Aorta (tissue), 5 donors: Measurements from ENCODE around the gene PLIN4. TPM values are rescaled to one million over a fixed set of nuclear protein-coding genes. Genes with fewer than 3 reads are reported as not detected.

Experiments
- ATAC-seq: fragments of 200-7000 bp; cut with Tn5 transposase; one replicate; pipeline ENCODE4 v1.9.1; 2022; ENCODE audit warnings: moderate library complexity; ENCODE audit not compliant: low FRiP score
- DNase-seq, 2 donors: peaks; one replicate each; pipeline ENCODE4 v3.0.0-alpha.2; 2020
- H3K27ac ChIP-seq, 2 donors: one replicate each; pipeline ENCODE4 v1.5.1; 2013; ENCODE audit warnings: low read length in 2 of 2, mild to moderate bottlenecking in 2 of 2, moderate library complexity in 2 of 2, control low read depth in 1 of 2, inconsistent platforms in 1 of 2, low read depth in 1 of 2
- H3K27me3 ChIP-seq, 2 donors: one replicate each; pipeline ENCODE4 v1.6.1; 2013; ENCODE audit warnings: control low read depth in 1 of 2, low read length in 1 of 2, mild to moderate bottlenecking in 1 of 2, moderate library complexity in 1 of 2; ENCODE audit not compliant: insufficient read depth in 2 of 2, control insufficient read depth in 1 of 2
- H3K36me3 ChIP-seq, 2 donors: one replicate each; pipeline ENCODE4 v1.6.1; 2013; ENCODE audit warnings: control low read depth in 1 of 2, low read length in 1 of 2, mild to moderate bottlenecking in 1 of 2; ENCODE audit not compliant: insufficient read depth in 2 of 2, control insufficient read depth in 1 of 2
- H3K4me1 ChIP-seq, 2 donors: one replicate each; pipeline ENCODE4 v1.6.1; 2013; ENCODE audit warnings: low read length in 2 of 2, control low read depth in 1 of 2, mild to moderate bottlenecking in 1 of 2, moderate library complexity in 1 of 2; ENCODE audit not compliant: insufficient read depth in 2 of 2, control insufficient read depth in 1 of 2
- H3K4me3 ChIP-seq, 2 donors: one replicate each; pipeline ENCODE4 v1.5.1; 2013; ENCODE audit warnings: low read length in 2 of 2, control low read depth in 1 of 2, mild to moderate bottlenecking in 1 of 2
- H3K9me3 ChIP-seq: one replicate; pipeline ENCODE4 v1.6.1; 2013; ENCODE audit warnings: mild to moderate bottlenecking, low read length; ENCODE audit not compliant: control insufficient read depth
- WGBS, 2 donors: extraction: QIAGEN DNeasy Blood & Tissue Kit; methylation state at CpG; one replicate each; pipeline ENCODE4 v1.1.7; 2013; 5-methylcytosine and 5-hydroxymethylcytosine counted together
- intact Hi-C, 2 donors: fragments of 100-400 bp; cut with DNase I; formaldehyde crosslinking; loops; one replicate each; pipeline versions ENCODE4 v1.14.2 to v1.15.0; 2022
- polyA plus RNA-seq, 2 donors: library from polyadenylated mRNA; stranded (reverse); fragments of 200-250 nt; gene quantifications; one replicate each; pipeline ENCODE4 v1.2.3, GENCODE V29; 2013
- total RNA-seq, 2 donors: library from RNA; stranded (reverse); fragmentation: NEBNext Ultra II Directional; extraction: Animal tissue kit (Norgen Biotek cat#: 25700); gene quantifications; one replicate each; pipeline ENCODE4 v1.2.1, GENCODE V29; 2021
- donor health status: healthy with polysubstance abuse.
- donor health status: Bipolar disorder and iron deficiency.
- donor health status: DM: no; HTN: no; CAD: no.
- donor health status: DM: no; HTN: no; CAD: no.
- donor health status: DM: yes; HTN: yes; CAD: no.

The PLIN4 gene
- total and polyA plus RNA-seq, 4 donors, result 0.61 to 7.4 (median 3.2) TPM

- Histone ChIP-seq H3K4me3 (no peak overlapping the region), H3K27me3 (no peaks in the 10 kb centered on the region), H3K36me3 (no peaks in the 10 kb centered on the region), H3K27ac (no peak overlapping the region), H3K9me3 (no peaks in the 10 kb centered on the region), H3K4me1 (no peaks in the 10 kb centered on the region)
- DNase-seq (no peak), ATAC-seq (no peak)
- 80 to 81% methylated on average over 33 of the region's 33 CpGs for WGBS, 2 donors
- intact Hi-C loops, result loop anchor here (5.0 kb wide), 1 partner anchor 80 kb away; the partner anchor contains the start of gene TNFAIP8L1 (in 2 of the 2)
Observed at GRCh38 chr19:4557144-4557970, 39.1 kb upstream of the PLIN4 start.

GRCh38 chr19:4556597-4557127, 38.4 kb upstream of the PLIN4 start:
- DNase-seq, result no peak
- H3K9me3 ChIP-seq, result no peaks in the 10 kb centered on the region
- WGBS, 2 donors, result 72 to 75% methylated on average over 20 to 25 of the region's 25 CpGs
- no peaks in the 10 kb centered on the region for H3K27me3 ChIP-seq
- intact Hi-C loops, result loop anchor here (5.0 kb wide), 1 partner anchor 81 kb away; the partner anchor contains the start of gene TNFAIP8L1 (in 2 of the 2)
- no peak for ATAC-seq
- H3K4me1 ChIP-seq, result no peaks in the 10 kb centered on the region
- H3K36me3 ChIP-seq, result no peaks in the 10 kb centered on the region
- no peak overlapping the region for H3K4me3 ChIP-seq
- H3K27ac ChIP-seq, result no peak overlapping the region

- Histone ChIP-seq H3K4me1 (no peaks in the 10 kb centered on the region), H3K36me3 (no peaks in the 10 kb centered on the region), H3K27ac (no peak overlapping the region), H3K4me3 (no peak overlapping the region), H3K9me3 (no peaks in the 10 kb centered on the region), H3K27me3 (no peaks in the 10 kb centered on the region)
- 68 to 71% methylated on average over 43 of the region's 43 CpGs for WGBS, 2 donors
- intact Hi-C loops, result loop anchor here (5.0 kb wide), 1 partner anchor 81 kb away; the partner anchor contains the start of gene TNFAIP8L1 (in 2 of the 2)
- ATAC-seq (no peak), DNase-seq (no peak)
Observed at GRCh38 chr19:4555657-4556561, 37.6 kb upstream of the PLIN4 start.

- Histone ChIP-seq H3K36me3 (no peaks in the 10 kb centered on the region), H3K4me1 (no peaks in the 10 kb centered on the region), H3K27me3 (no peaks in the 10 kb centered on the region), H3K4me3 (no peak overlapping the region), H3K27ac (no peak overlapping the region), H3K9me3 (no peaks in the 10 kb centered on the region)
- 72 to 73% methylated on average over 7 of the region's 7 CpGs for WGBS, 2 donors
- ATAC-seq (no peak), DNase-seq (no peak)
- intact Hi-C loops, result loop anchor here (5.0 kb wide), 1 partner anchor 83 kb away; the partner anchor contains the start of gene TNFAIP8L1 (in 2 of the 2)
Observed at GRCh38 chr19:4554717-4555116, 36.4 kb upstream of the PLIN4 start.

- Histone ChIP-seq H3K27me3 (no peaks in the 10 kb centered on the region), H3K27ac (no peak overlapping the region), H3K36me3 (no peaks in the 10 kb centered on the region), H3K4me1 (no peaks in the 10 kb centered on the region), H3K9me3 (no peaks in the 10 kb centered on the region), H3K4me3 (no peak overlapping the region)
- no peak for ATAC-seq
- no peak for DNase-seq
- intact Hi-C loops, result no loop called here
- WGBS, 2 donors, result 58 to 92% methylated on average over 3 of the region's 3 CpGs
Observed at GRCh38 chr19:4553775-4554174, 35.5 kb upstream of the PLIN4 start.

GRCh38 chr19:4553092-4553695, 34.9 kb upstream of the PLIN4 start:
- DNase-seq (no peak), ATAC-seq (no peak)
- intact Hi-C loops, result no loop called here
- Histone ChIP-seq H3K4me3 (no peak overlapping the region), H3K9me3 (no peaks in the 10 kb centered on the region), H3K4me1 (no peaks in the 10 kb centered on the region), H3K27ac (no peak overlapping the region), H3K36me3 (no peaks in the 10 kb centered on the region), H3K27me3 (no peaks in the 10 kb centered on the region)

GRCh38 chr19:4552525-4552819, 34.2 kb upstream of the PLIN4 start:
- ATAC-seq, result no peak
- Histone ChIP-seq H3K27ac (no peak overlapping the region), H3K4me3 (no peak overlapping the region), H3K36me3 (no peaks in the 10 kb centered on the region), H3K27me3 (no peaks in the 10 kb centered on the region), H3K4me1 (no peaks in the 10 kb centered on the region), H3K9me3 (no peaks in the 10 kb centered on the region)
- no peak for DNase-seq
- WGBS, 2 donors, result 82 to 83% methylated on average over 18 of the region's 18 CpGs
- intact Hi-C loops, result no loop called here

GRCh38 chr19:4550479-4551050, 32.3 kb upstream of the PLIN4 start:
- intact Hi-C loops, result no loop called here
- 86 to 87% methylated on average over 26 of the region's 26 CpGs for WGBS, 2 donors
- Histone ChIP-seq H3K9me3 (no peaks in the 10 kb centered on the region), H3K27ac (no peak overlapping the region), H3K36me3 (no peaks in the 10 kb centered on the region), H3K4me3 (no peak overlapping the region), H3K4me1 (no peaks in the 10 kb centered on the region), H3K27me3 (no peaks in the 10 kb centered on the region)
- no peak for DNase-seq
- ATAC-seq, result no peak
